ENCODE measurements around the gene KCND3.

Gene KCND3

DNA sequence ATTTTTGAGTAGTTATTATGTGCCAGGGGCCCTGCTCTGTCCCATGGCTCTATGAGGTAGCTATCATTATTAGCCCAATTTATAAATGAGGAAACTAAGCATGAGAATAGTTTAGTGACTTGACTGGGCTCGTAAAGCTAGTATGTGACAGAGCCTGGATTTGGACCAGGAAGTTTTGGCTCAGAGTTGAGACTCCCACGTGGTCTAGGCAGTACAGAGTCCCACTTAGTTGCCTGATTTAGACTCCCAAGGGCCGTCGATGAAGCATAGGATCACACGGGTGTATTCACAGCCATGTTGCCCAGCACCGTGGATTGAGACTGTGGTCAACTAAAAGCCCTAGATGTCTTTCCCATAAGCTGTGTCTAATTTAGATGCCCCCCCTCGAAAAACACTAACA is 152.1 kb downstream of the KCND3 start:
- DNase-seq: no peak

DNA sequence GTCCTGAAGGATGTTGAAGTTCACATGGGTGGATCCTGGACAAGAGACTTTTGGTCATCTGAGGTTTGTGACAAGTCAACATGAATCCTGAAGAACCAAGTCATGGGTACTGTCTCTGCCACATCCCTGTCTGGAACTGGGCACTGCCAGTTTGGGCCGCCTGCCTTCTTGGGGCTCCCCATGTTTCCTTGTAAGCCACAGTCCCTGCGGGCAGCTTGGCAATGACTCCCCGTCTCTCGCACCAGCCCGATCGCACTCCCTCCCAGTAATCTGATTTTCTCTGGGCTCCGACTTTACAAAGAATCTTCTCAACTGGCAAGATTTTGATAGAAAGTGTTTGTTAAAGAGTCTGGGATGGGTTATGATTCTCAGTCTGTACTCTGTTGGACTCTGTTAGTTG is 153.4 kb downstream of the KCND3 start:
- DNase-seq: no peak

DNA sequence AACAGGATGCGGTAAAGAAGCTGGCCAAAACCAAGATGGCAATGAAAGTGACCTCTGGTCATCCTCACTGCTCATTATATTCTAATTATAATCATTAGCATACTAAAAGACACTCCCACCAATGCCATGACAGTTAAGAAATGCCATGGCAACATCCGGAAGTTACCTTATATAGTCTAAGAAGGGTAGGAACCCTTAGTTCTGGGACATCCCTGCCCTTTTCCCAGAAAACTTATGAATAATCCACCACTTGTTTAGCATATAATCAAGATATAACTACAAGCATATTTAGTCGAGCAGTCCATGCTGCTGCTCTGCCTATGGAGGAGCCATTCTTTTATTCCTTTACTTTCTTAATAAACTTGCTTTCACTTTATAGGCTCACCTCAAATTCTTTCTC is 154.0 kb downstream of the KCND3 start:
- no peak for DNase-seq

DNA sequence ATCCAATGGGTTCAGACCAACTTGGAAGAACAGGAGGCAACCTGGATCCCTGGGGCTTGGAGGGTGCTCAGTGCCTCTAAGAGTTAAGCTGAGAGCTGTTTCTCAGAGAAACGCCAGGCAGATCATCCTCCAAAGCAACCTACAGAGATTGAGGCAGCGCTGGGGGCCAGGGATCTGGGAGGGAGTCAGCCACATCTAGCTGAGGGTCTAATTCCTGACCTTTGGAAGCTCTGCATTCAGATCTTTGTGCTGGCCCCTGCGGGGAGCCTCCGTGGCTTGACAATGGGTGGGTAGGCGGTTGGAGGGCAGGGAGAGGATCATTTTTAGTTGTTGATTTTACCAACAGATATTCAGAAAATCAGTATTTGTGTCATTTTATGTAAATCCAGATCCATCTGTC is 154.5 kb downstream of the KCND3 start:
- DNase-seq: no peak

DNA sequence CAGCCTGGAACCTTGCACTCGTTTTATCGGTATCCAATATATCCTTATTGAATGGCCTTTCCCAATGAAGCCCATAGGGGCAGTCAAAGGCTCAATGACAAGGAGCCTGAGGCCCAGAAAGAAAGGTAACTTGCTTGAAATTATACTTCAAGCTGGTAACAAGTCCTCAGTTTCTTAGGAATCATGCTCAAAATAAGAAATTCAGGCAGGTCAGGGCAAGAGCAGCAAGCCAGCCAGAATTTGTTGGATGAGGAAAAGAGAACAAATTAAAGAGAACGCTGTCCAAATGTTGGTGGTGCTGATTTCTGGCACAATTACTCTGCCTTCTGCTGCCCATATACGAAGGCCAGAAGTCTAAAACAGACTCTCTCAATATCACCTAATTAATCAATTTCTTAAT is 156.1 kb downstream of the KCND3 start:
- no peak for DNase-seq

DNA sequence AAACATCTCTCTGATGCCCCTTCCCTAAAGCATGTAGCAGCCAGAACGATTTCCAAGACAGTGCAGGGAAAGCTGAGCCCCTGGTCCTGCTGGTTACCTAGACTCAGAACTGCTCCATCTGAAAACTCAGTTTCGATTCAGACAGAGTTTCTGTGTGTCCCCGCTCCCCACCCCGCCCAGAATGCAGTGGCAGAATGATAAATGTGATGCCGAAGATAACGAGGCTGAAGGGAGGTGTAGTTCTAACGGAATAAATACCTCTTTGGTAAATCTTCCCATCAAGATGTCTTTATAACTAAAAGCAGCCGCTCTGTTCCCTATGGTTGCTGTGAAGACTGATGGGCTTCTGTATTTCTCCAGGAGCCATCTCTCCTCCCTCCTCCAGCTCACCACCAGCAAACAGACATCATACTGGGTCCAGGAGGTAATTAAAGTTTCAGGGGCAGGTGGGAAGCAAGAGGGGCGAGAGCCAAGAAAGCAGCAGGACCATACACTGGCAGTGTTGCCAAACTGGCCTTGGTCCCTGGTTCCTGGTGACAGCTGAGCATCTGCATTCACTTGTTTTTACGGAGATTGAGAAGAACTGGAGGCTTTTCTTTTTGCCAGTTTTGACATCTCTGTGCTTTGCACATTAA is 156.8 kb downstream of the KCND3 start:
- DNase-seq: no peak

DNA sequence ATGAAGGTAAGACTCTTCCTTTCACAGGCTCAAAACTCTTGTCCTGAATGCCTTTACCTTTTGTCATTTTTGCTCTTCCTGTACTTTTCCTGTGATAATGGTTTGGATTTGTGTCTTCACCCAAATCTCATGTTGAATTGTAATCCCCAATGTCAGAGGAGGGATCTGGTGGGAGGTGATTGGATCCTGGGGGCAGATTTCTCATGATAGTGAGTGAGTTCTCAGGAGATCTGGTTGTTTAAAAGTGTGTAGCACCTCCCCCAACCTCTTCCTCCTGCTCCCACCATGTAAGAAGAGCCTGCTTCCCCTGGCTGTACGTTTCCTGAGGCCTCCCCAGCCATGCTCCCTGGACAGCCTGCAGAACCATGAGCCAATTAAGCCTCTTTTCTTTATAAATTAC is 158.3 kb downstream of the KCND3 start:
- DNase-seq: no peak

- no peak for DNase-seq
Observed at GRCh38 chr1:111827946-111828345, 161.5 kb downstream of the KCND3 start.

- DNase-seq: no peak
Observed at GRCh38 chr1:111826278-111826677, 163.2 kb downstream of the KCND3 start.

GRCh38 chr1:111825217-111825616 is 164.3 kb downstream of the KCND3 start:
- no peak for DNase-seq

DNA sequence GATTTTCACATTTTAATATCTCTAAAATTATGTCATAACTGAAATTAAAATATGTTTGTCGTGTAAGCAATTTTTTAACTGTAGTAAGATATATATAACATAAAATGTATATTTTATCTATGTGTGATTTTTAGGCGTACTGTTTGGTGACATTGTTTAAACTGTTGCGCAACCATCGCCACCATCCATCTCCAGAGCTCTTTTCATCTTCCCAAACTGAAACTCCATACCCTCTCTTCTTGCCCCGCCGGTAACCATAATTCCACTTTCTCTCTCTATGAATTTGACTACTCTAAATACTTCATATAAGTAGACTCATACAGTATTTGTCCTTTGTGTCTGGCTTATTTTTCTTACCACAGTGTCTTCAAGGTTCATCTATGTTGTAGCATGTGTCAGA is 167.3 kb downstream of the KCND3 start:
- no peak for DNase-seq

GRCh38 chr1:111821121-111821745 is 168.2 kb downstream of the KCND3 start:
- DNase-seq: no peak

DNA sequence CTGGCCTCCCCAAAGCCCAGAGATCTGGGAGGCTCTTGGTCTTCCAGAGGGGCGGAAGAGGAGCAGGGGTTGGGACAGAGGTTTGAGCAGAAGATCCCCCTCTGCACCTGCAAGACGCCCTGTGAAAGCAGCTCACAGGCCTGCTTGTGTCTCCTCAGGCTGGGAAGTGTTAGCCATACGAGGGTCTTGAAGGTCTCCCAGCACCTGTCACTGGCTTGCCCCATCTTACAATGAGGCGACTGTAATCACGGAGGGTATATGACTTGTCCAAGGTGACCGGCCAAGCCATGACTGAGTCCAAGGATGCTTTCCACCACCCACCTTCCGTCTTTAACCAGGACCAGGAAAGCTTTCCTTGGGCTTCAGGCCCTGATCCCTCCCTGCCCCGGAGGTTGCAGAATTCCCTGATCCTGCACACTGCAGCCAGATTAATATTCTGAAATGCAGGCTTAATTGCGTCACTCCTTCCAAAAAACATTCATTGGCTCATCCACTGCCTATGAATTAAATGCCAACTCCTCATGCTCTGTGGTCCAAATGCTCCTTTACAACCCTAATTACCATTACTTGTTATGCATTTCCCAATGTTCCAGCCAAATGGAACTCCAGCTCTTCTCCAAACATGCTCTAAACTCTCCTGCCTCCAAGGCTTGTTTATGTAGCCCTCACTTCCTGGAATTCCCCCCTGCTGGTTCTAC is 169.8 kb downstream of the KCND3 start:
- no peak for DNase-seq

DNA sequence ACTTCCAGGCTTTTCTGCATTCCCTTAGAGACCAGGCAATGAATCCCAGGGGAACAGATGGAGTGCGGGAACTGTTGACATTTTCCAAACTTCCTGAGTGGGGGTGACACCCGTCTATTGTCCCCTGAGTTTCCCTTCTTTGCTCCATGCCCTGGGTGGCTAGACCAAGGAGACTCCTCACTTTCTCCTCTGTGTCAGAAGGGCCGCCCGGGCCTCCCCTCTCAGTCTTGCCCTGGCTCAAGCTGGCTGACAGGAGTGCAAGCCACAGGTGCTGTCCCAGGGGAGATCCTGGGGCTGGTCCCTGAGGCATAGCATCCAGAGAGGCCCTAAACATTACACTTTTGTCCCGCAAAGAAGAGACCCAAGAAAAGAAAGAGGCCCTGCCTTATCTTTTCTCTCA is 170.9 kb downstream of the KCND3 start:
- DNase-seq: no peak

GRCh38 chr1:111818081-111818480 is 171.4 kb downstream of the KCND3 start:
- DNase-seq: no peak

DNA sequence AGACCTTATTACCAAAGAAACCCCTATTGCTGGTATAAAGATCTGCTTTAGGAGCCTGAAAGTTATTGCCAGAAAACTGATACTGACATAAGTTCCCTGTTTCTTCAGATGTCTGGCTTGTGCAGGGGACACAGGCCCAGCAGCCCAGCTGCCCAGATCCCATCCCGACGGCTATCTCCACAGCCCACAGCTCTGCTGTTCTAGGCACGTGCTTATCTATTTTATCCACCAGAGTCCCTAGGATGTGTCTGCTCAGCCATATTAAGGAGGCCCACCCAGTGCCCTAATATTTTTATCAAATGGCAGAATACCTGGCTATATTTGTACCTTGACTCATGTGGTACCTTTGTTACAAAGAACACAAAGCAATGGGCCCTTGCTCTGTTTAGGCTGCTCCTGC is 174.8 kb downstream of the KCND3 start:
- DNase-seq: no peak

- DNase-seq: no peak
Observed at GRCh38 chr1:111814305-111814628, 175.2 kb downstream of the KCND3 start.

GRCh38 chr1:111813440-111814304 is 175.8 kb downstream of the KCND3 start:
- DNase-seq: no peak

GRCh38 chr1:111812306-111812705 is 177.2 kb downstream of the KCND3 start:
- no peak for DNase-seq

- DNase-seq: no peak
Observed at GRCh38 chr1:111811891-111812290, 177.6 kb downstream of the KCND3 start.

GRCh38 chr1:111805251-111805650 is 184.2 kb downstream of the KCND3 start:
- no peak for DNase-seq

- DNase-seq: no peak
Observed at GRCh38 chr1:111804776-111805175, 184.7 kb downstream of the KCND3 start.

GRCh38 chr1:111803951-111804350 is 185.5 kb downstream of the KCND3 start:
- DNase-seq: no peak

GRCh38 chr1:111802984-111803383 is 186.5 kb downstream of the KCND3 start:
- no peak for DNase-seq
